Measurements from ENCODE around the gene GLIS1.

GLIS1 gene

GRCh38 chr1:53657531-53657805 lies 81.5 kb downstream of the GLIS1 start:
- DNase-seq (ENCODE audit: low read depth), result no peak
- no peak for TF ChIP-seq CTCF (conservative IDR thresholded peaks at IDR 0.05; ENCODE audit: low read depth, low read length)
- H3K4me3 ChIP-seq (ENCODE audit: low read depth, low read length), result no peak overlapping the region

- no peak for DNase-seq (ENCODE audit: low read depth)
- no peak overlapping the region for H3K4me3 ChIP-seq (ENCODE audit: low read depth, low read length)
- TF ChIP-seq CTCF (conservative IDR thresholded peaks at IDR 0.05; ENCODE audit: low read depth, low read length), result no peak
Measured at GRCh38 chr1:53656747-53657530, 82.0 kb downstream of the GLIS1 start.

- H3K4me3 ChIP-seq (ENCODE audit: low read depth, low read length), result no peak overlapping the region
- DNase-seq (ENCODE audit: low read depth), result peak; percentile 63
- TF ChIP-seq CTCF (conservative IDR thresholded peaks at IDR 0.05; ENCODE audit: low read depth, low read length), result no peak
Measured at GRCh38 chr1:53655931-53656746, 82.8 kb downstream of the GLIS1 start.

GRCh38 chr1:53654216-53655210 lies 84.5 kb downstream of the GLIS1 start:
- no peak for TF ChIP-seq CTCF (conservative IDR thresholded peaks at IDR 0.05; ENCODE audit: low read depth, low read length)
- no peak overlapping the region for H3K4me3 ChIP-seq (ENCODE audit: low read depth, low read length)
- DNase-seq (ENCODE audit: low read depth), result peak; percentile 68

GRCh38 chr1:53653631-53654030 lies 85.3 kb downstream of the GLIS1 start:
- DNase-seq (ENCODE audit: low read depth), result no peak
- H3K4me3 ChIP-seq (ENCODE audit: low read depth, low read length), result no peak overlapping the region
- no peak for TF ChIP-seq CTCF (conservative IDR thresholded peaks at IDR 0.05; ENCODE audit: low read depth, low read length)

- no peak for TF ChIP-seq CTCF (conservative IDR thresholded peaks at IDR 0.05; ENCODE audit: low read depth, low read length)
- no peak overlapping the region for H3K4me3 ChIP-seq (ENCODE audit: low read depth, low read length)
- no peak for DNase-seq (ENCODE audit: low read depth)
Measured at GRCh38 chr1:53653200-53653575, 85.8 kb downstream of the GLIS1 start.
